Activated CD4-positive, alpha-beta memory T cell treated with anti-CD3 and anti-CD28 coated beads for 36 hours (primary cell): Measurements from ENCODE around the gene CENPW. TPM values are rescaled to one million over a fixed set of nuclear protein-coding genes. Genes with fewer than 3 reads are reported as not detected.

Experiments
- CTCF ChIA-PET: fragments of 350-600 bp; sonication (Branson Sonifier 250); formaldehyde crosslinking; loops from one replicate; lab custom pipeline; 2021; ENCODE audit warnings: antibody characterized with exemption, inconsistent platforms; lab: Charles Lee
- POLR2A ChIA-PET: fragments of 350-600 bp; sonication (Branson Sonifier 250); formaldehyde crosslinking; loops from one replicate; lab custom pipeline; 2021; ENCODE audit warnings: antibody characterized with exemption; lab: Charles Lee
- DNase-seq: peaks from one replicate; pipeline ENCODE4 v3.0.0-alpha.2; 2020
- H3K27ac Mint-ChIP-seq: one replicate; pipeline ENCODE4 v1.8.0; 2021; ENCODE audit warnings: mixed read lengths
- H3K27me3 Mint-ChIP-seq: one replicate; pipeline ENCODE4 v1.8.0; 2021; ENCODE audit warnings: mixed read lengths
- H3K36me3 Mint-ChIP-seq: one replicate; pipeline ENCODE4 v1.8.0; 2021; ENCODE audit warnings: mixed read lengths
- H3K4me1 Mint-ChIP-seq: one replicate; pipeline ENCODE4 v1.8.0; 2021; ENCODE audit warnings: low read depth, mixed read lengths
- H3K4me3 Mint-ChIP-seq: one replicate; pipeline ENCODE4 v1.8.0; 2021; ENCODE audit warnings: mild to moderate bottlenecking, mixed read lengths
- H3K9me3 Mint-ChIP-seq: one replicate; pipeline ENCODE4 v1.8.0; 2021; ENCODE audit warnings: mixed read lengths
- intact Hi-C: fragments of 100-400 bp; cut with micrococcal nuclease; formaldehyde crosslinking; loops from one replicate; pipeline ENCODE4 v1.15.1; 2023
- total RNA-seq, 2 experiments: library from RNA; stranded (reverse); gene quantifications; one replicate each; pipeline ENCODE4 v1.2.3, GENCODE V29; 2021

The CENPW gene
- total RNA-seq, 2 experiments from 2014 or later = 75.1 to 84.7 TPM

DNA sequence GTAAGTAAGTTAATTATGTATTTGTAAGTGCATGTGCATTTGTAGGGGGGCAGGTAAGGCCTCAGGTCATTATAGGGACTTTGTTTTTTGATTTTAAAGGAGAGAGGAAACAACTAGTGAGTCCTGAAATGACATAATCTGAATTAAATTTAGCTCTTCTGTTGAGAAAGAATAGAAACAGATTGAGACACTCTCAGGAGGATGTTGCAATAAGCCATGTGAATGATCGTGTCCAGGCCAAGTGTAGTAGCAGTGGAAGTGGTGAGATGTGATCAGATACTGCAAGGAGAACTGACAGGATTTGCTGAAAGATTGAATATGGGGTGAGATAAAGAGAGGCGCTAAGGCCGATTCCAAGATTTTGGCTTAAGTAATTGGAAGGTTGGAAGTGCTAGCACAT lies 2.6 kb upstream of the CENPW start:
- intact Hi-C loops = loop anchor here (5.0 kb wide), 1 partner anchor 340 kb away; no protein-coding TSS in a partner anchor
- Mint-ChIP-seq H3K4me1 (peaks cover 15% of the 10 kb centered on the region), H3K9me3 (no peaks in the 10 kb centered on the region), H3K36me3 (no peaks in the 10 kb centered on the region), H3K27ac (no peak overlapping the region), H3K4me3 (no peak overlapping the region), H3K27me3 (no peaks in the 10 kb centered on the region)
- ChIA-PET POLR2A (no interaction called here), CTCF (no interaction called here)
- DNase-seq = no peak

DNA sequence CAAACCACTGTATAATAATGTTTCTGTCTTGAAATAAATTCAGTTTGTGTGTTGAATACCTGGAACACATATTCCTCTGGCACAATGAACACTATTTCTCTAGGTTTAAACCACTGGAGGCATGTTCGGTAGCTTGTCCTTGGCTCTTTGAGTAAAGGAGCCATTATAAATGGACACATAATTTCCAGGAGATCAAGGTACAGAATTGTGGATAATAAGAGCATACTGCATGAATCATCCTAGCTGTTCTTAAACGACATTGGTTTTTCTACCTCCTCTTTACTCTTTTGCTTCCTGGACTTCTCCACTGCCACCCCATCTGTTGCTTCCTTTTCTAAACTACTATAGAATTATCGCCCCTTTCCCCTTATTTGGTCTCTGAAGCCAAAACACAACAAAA lies 1.2 kb downstream of the CENPW start:
- Mint-ChIP-seq H3K27me3 (no peaks in the 10 kb centered on the region), H3K9me3 (no peaks in the 10 kb centered on the region), H3K36me3 (no peaks in the 10 kb centered on the region), H3K27ac (no peak overlapping the region), H3K4me1 (peaks cover 15% of the 10 kb centered on the region), H3K4me3 (no peak overlapping the region)
- DNase-seq = no peak
- intact Hi-C loops = loop anchor here (2.0 to 5.0 kb wide), 2 partner anchors 169 to 354 kb away; partner anchors contain the start of gene TRMT11
- POLR2A ChIA-PET = interaction anchor here (0.6 kb wide), 1 partner anchor 354 kb away, joined by 3 read pairs; no protein-coding TSS in a partner anchor
- CTCF ChIA-PET = interaction anchor here (0.7 to 1.2 kb wide), 3 partner anchors 21 to 713 kb away, joined by 3 to 4 read pairs (median 3); partner anchors contain the start of gene TRMT11

DNA sequence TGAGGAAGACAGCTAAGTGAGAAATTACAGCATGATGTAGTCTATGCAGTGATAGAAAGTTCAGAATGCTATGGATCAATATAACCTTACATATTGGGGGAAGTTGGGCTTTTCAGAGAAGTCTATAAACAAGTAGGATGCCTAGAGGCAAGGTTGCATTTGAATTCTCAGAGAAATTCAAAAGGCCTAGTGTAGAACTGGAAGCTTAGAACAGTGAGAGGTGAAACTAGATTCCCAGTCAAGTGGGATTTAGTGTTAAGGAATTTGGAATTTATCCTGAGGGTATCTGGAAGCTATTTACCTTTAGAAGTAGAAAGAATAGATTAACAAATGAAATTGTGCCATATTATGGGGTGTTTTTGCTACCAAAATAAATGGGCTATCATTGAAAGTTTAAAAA lies 4.3 kb downstream of the CENPW start:
- ChIA-PET POLR2A (no interaction called here), CTCF (interaction anchor here (0.5 kb wide), 1 partner anchor 1006 kb away, joined by 3 read pairs; no protein-coding TSS in a partner anchor)
- Mint-ChIP-seq H3K4me1 (peaks cover 15% of the 10 kb centered on the region), H3K27me3 (no peaks in the 10 kb centered on the region), H3K36me3 (no peaks in the 10 kb centered on the region), H3K4me3 (no peak overlapping the region), H3K27ac (no peak overlapping the region), H3K9me3 (no peaks in the 10 kb centered on the region)
- intact Hi-C loops = loop anchor here (5.0 kb wide), 1 partner anchor 172 kb away; no protein-coding TSS in a partner anchor
- no peak for DNase-seq

GRCh38 chr6:126351960-126352359 lies 12.0 kb downstream of the CENPW start:
- intact Hi-C loops = no loop called here
- no peaks in the 10 kb centered on the region for H3K4me1 Mint-ChIP-seq
- H3K36me3 Mint-ChIP-seq = no peaks in the 10 kb centered on the region
- POLR2A ChIA-PET = no interaction called here
- H3K27me3 Mint-ChIP-seq = no peaks in the 10 kb centered on the region
- no peak overlapping the region for H3K4me3 Mint-ChIP-seq
- H3K27ac Mint-ChIP-seq = no peak overlapping the region
- CTCF ChIA-PET = no interaction called here
- no peak for DNase-seq
- peaks cover 8% of the 10 kb centered on the region for H3K9me3 Mint-ChIP-seq

GRCh38 chr6:126352514-126352913 lies 12.6 kb downstream of the CENPW start:
- ChIA-PET POLR2A (no interaction called here), CTCF (no interaction called here)
- Mint-ChIP-seq H3K4me3 (no peak overlapping the region), H3K36me3 (no peaks in the 10 kb centered on the region), H3K27me3 (no peaks in the 10 kb centered on the region), H3K9me3 (peaks cover 8% of the 10 kb centered on the region), H3K4me1 (no peaks in the 10 kb centered on the region), H3K27ac (no peak overlapping the region)
- intact Hi-C loops = no loop called here
- DNase-seq = no peak

GRCh38 chr6:126356526-126356925 lies 16.6 kb downstream of the CENPW start:
- POLR2A ChIA-PET = no interaction called here
- H3K9me3 Mint-ChIP-seq = peaks cover 36% of the 10 kb centered on the region
- CTCF ChIA-PET = no interaction called here
- no peaks in the 10 kb centered on the region for H3K4me1 Mint-ChIP-seq
- peaks cover 11% of the 10 kb centered on the region for H3K36me3 Mint-ChIP-seq
- no peak overlapping the region for H3K27ac Mint-ChIP-seq
- no peak for DNase-seq
- H3K4me3 Mint-ChIP-seq = no peak overlapping the region
- intact Hi-C loops = no loop called here
- H3K27me3 Mint-ChIP-seq = no peaks in the 10 kb centered on the region

DNA sequence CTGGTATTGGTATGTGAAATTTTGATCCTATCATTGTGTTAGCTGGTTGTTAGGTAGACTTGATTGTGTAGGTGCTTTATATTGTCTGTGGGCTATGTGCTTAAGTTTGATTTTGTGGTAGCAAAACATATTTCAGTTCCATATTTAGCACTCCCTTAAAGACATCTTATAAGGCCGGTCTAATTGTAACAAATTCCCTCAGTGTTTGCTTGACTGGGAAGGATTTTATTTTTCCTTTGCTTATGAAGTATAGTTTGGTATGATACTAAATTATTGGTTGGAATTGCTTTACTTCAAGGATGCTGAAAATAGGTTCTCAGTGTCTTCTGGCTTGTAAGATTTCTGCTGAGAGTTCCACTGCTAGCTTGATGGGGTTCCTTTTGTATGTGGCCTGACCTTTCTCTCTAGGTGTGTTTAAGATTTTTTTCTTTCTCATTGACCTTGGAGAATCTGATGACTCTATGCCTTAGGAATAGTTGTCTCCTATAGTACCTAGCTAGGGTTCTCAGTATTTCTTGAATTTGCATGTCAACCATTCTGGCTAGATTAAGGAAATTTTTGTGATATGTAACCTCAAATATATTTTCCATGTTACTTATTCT lies 20.1 kb downstream of the CENPW start:
- peaks cover 11% of the 10 kb centered on the region for H3K36me3 Mint-ChIP-seq
- H3K9me3 Mint-ChIP-seq = peaks cover 36% of the 10 kb centered on the region
- intact Hi-C loops = loop anchor here (2.0 kb wide), 1 partner anchor 761 kb away; no protein-coding TSS in a partner anchor
- CTCF ChIA-PET = no interaction called here
- POLR2A ChIA-PET = no interaction called here
- no peak overlapping the region for H3K4me3 Mint-ChIP-seq
- no peak for DNase-seq
- no peaks in the 10 kb centered on the region for H3K27me3 Mint-ChIP-seq
- H3K27ac Mint-ChIP-seq = no peak overlapping the region
- H3K4me1 Mint-ChIP-seq = no peaks in the 10 kb centered on the region

DNA sequence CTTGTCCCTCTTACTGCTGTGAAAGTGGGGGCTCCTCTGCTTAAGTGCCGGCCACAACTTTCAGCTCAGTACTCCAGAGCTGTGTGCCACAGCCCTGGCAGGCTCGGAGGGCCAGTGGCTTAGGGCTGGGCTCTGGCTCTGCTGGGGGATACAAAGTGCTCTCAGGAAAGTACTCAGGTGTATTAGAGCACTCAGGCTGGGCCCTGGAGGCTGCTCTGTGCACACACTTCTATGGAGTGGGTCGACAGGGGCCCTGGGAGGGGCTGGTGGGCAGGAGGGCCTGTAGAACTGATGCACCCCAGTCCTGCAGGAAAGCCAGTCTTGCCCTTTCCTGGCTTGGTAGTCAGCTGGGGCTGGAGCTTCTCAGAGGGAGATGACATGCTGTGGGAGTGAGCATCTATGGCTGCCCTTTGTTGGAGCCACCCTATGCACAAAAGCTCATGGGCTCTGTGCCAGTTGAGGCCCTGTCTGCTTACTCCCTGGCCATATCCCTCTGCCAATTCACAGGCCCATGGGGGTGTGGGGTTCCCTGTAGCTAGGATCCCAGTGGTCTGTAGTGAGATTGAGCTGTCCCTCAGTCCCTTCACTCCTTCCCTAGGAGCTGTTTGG lies 22.0 kb downstream of the CENPW start:
- Mint-ChIP-seq H3K27me3 (no peaks in the 10 kb centered on the region), H3K36me3 (peaks cover 11% of the 10 kb centered on the region), H3K27ac (no peak overlapping the region), H3K9me3 (peaks cover 28% of the 10 kb centered on the region), H3K4me3 (no peak overlapping the region), H3K4me1 (no peaks in the 10 kb centered on the region)
- no peak for DNase-seq
- CTCF ChIA-PET = interaction anchor here (1.8 kb wide), 1 partner anchor 21 kb away, joined by 3 read pairs; no protein-coding TSS in a partner anchor
- POLR2A ChIA-PET = no interaction called here
- intact Hi-C loops = loop anchor here (2.0 kb wide), 1 partner anchor 759 kb away; no protein-coding TSS in a partner anchor

DNA sequence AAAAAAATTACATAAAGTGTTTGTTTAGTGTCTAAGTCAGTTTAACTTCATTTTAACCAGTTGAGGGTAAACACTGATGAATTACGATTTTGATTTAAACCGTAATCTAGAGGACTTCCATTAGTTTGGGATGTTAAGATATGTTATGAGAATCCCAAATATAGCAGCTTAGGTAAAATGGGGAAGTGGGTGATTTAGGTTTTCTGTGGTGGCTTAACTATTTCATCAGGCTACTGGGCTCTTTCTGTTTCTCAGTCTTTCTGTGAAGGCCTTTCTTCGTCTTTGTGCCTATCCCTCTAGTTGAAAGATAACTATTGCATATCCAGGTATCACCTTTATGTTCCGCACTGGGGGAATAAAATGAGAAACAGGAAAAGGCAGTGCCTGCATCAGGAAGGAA lies 27.9 kb downstream of the CENPW start:
- intact Hi-C loops = no loop called here
- ChIA-PET POLR2A (no interaction called here), CTCF (no interaction called here)
- H3K9me3 Mint-ChIP-seq = no peaks in the 10 kb centered on the region
- H3K36me3 Mint-ChIP-seq = no peaks in the 10 kb centered on the region
- no peak overlapping the region for H3K27ac Mint-ChIP-seq
- H3K4me1 Mint-ChIP-seq = no peaks in the 10 kb centered on the region
- no peaks in the 10 kb centered on the region for H3K27me3 Mint-ChIP-seq
- DNase-seq = no peak
- no peak overlapping the region for H3K4me3 Mint-ChIP-seq

DNA sequence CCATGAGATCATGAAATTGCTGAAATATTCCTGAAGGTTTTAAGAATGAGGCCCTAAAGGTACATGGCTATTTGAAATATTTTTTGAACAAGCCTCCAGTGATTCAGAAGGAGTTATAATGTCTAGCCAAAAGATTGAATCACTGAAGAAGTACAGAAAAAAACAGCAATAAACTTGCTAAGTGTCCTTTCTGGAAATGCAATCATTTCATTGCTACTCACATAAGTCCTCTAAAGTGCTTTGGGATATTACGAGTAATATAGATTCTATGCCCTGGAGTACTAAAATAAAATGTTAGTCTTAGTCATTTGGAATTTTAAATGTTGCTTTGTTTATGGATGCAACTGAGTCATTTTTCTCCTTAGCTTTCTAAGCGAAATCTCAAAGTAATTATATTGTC lies 32.7 kb downstream of the CENPW start:
- DNase-seq = no peak

GRCh38 chr6:126373344-126373743 lies 33.4 kb downstream of the CENPW start:
- ChIA-PET CTCF (interaction anchor here (0.7 kb wide), 1 partner anchor 12 kb away, joined by 3 read pairs; no protein-coding TSS in a partner anchor), POLR2A (no interaction called here)
- Mint-ChIP-seq H3K9me3 (peaks cover 4% of the 10 kb centered on the region), H3K27ac (no peak overlapping the region), H3K27me3 (no peaks in the 10 kb centered on the region), H3K4me1 (no peaks in the 10 kb centered on the region), H3K4me3 (no peak overlapping the region), H3K36me3 (no peaks in the 10 kb centered on the region)
- intact Hi-C loops = no loop called here
- DNase-seq = no peak

More for the DNA sequence above, 32.7 kb downstream of the CENPW start:
- Mint-ChIP-seq H3K27me3 (no peaks in the 10 kb centered on the region), H3K4me3 (no peak overlapping the region), H3K36me3 (no peaks in the 10 kb centered on the region), H3K9me3 (peaks cover 4% of the 10 kb centered on the region), H3K4me1 (no peaks in the 10 kb centered on the region), H3K27ac (no peak overlapping the region)
- intact Hi-C loops = no loop called here
- ChIA-PET POLR2A (no interaction called here), CTCF (interaction anchor here (0.7 to 0.8 kb wide), 2 partner anchors 10 to 12 kb away, joined by 3 read pairs; no protein-coding TSS in a partner anchor)

- no peaks in the 10 kb centered on the region for H3K36me3 Mint-ChIP-seq
- H3K9me3 Mint-ChIP-seq = peaks cover 4% of the 10 kb centered on the region
- ChIA-PET CTCF (interaction anchor here (0.8 kb wide), 1 partner anchor 1500 kb away, joined by 3 read pairs; no protein-coding TSS in a partner anchor), POLR2A (no interaction called here)
- no peak for DNase-seq
- intact Hi-C loops = no loop called here
- H3K27me3 Mint-ChIP-seq = no peaks in the 10 kb centered on the region
- no peak overlapping the region for H3K4me3 Mint-ChIP-seq
- no peaks in the 10 kb centered on the region for H3K4me1 Mint-ChIP-seq
- no peak overlapping the region for H3K27ac Mint-ChIP-seq
Measured at GRCh38 chr6:126374372-126374771, 34.5 kb downstream of the CENPW start.
